HAP-1 (cell line): ENCODE measurements around the gene EML6.
A peak's percentile ranks its signal among the peaks of the same experiment; 100 is the strongest.

Experiments
- DNase-seq, 2 experiments: peaks; one replicate each; pipeline ENCODE4 v3.0.0-alpha.2; 2016 to 2020; ENCODE audit warnings: low spot score in 2 of 2
- H3K27me3 ChIP-seq: fragments of 250-450 bp; sonication (Bioruptor Pico); 2 replicates; pipeline ENCODE4 v1.5.1; 2020; ENCODE audit warnings: low read depth, mild to moderate bottlenecking, moderate library complexity
- H3K36me3 ChIP-seq: fragments of 250-450 bp; sonication (Bioruptor Pico); replicated peaks from 2 replicates; pipeline ENCODE4 v1.5.1; 2020; ENCODE audit warnings: mild to moderate bottlenecking
- H3K4me1 ChIP-seq: fragments of 250-450 bp; sonication (Bioruptor Pico); 2 replicates; pipeline ENCODE4 v1.5.1; 2020; ENCODE audit warnings: mild to moderate bottlenecking
- H3K4me3 ChIP-seq: fragments of 250-450 bp; sonication (Bioruptor Pico); 2 replicates; pipeline ENCODE4 v1.5.1; 2020; ENCODE audit warnings: mild to moderate bottlenecking, moderate library complexity
- H3K9me3 ChIP-seq: fragments of 250-450 bp; sonication (Bioruptor Pico); 2 replicates; pipeline ENCODE4 v1.5.1; 2020; ENCODE audit warnings: mild to moderate bottlenecking, moderate library complexity
- in situ Hi-C: fragments of 300-500 bp; cut with MboI; formaldehyde crosslinking; loops from 3 replicates; pipeline ENCODE4 v1.14.3; 2020; ENCODE audit warnings: low sequenced_read_pairs, inconsistent platforms, mixed read lengths

Gene EML6

GRCh38 chr2:54773233-54773632, 49.8 kb downstream of the EML6 start:
- no peak for DNase-seq
- in situ Hi-C loops: no loop called here
- no peaks in the 10 kb centered on the region for H3K36me3 ChIP-seq

GRCh38 chr2:54773838-54774237, 50.4 kb downstream of the EML6 start:
- Histone ChIP-seq H3K27me3 (no peaks in the 10 kb centered on the region), H3K4me1 (no peaks in the 10 kb centered on the region), H3K4me3 (no peak overlapping the region), H3K36me3 (no peaks in the 10 kb centered on the region), H3K9me3 (0 out of 2 replicates have a peak, but pooled peaks cover 2% of the 10 kb centered on the region)
- in situ Hi-C loops: no loop called here
- DNase-seq: peak in 1 of 2 experiments; percentile 32

More at GRCh38 chr2:54773233-54773632, 49.8 kb downstream of the EML6 start:
- Histone ChIP-seq H3K9me3 (0 out of 2 replicates have a peak, but pooled peaks cover 2% of the 10 kb centered on the region), H3K4me3 (no peak overlapping the region), H3K27me3 (no peaks in the 10 kb centered on the region), H3K4me1 (no peaks in the 10 kb centered on the region)

GRCh38 chr2:54775710-54776109, 52.2 kb downstream of the EML6 start:
- H3K27me3 ChIP-seq: no peaks in the 10 kb centered on the region
- DNase-seq: no peak
- no peak overlapping the region for H3K4me3 ChIP-seq
- H3K36me3 ChIP-seq: no peaks in the 10 kb centered on the region
- 0 out of 2 replicates have a peak, but pooled peaks cover 2% of the 10 kb centered on the region for H3K4me1 ChIP-seq
- in situ Hi-C loops: no loop called here
- 0 out of 2 replicates have a peak, but pooled peaks cover 2% of the 10 kb centered on the region for H3K9me3 ChIP-seq

- Histone ChIP-seq H3K4me1 (0 out of 2 replicates have a peak, but pooled peaks cover 3% of the 10 kb centered on the region), H3K4me3 (no peak overlapping the region), H3K9me3 (0 out of 2 replicates have a peak, but pooled peaks cover 2% of the 10 kb centered on the region), H3K36me3 (no peaks in the 10 kb centered on the region), H3K27me3 (no peaks in the 10 kb centered on the region)
- in situ Hi-C loops: no loop called here
- DNase-seq: no peak
Observed at GRCh38 chr2:54776494-54776893, 53.0 kb downstream of the EML6 start.

- no peak for DNase-seq
- no peaks in the 10 kb centered on the region for H3K27me3 ChIP-seq
- H3K9me3 ChIP-seq: no peaks in the 10 kb centered on the region
- 0 out of 2 replicates have a peak, but pooled peaks cover 3% of the 10 kb centered on the region for H3K4me1 ChIP-seq
- in situ Hi-C loops: no loop called here
- H3K4me3 ChIP-seq: no peak overlapping the region
- H3K36me3 ChIP-seq: no peaks in the 10 kb centered on the region
Observed at GRCh38 chr2:54783349-54783748, 59.9 kb downstream of the EML6 start.

- no peak for DNase-seq
- Histone ChIP-seq H3K4me3 (no peak overlapping the region), H3K36me3 (no peaks in the 10 kb centered on the region), H3K9me3 (no peaks in the 10 kb centered on the region), H3K27me3 (no peaks in the 10 kb centered on the region), H3K4me1 (no peaks in the 10 kb centered on the region)
- in situ Hi-C loops: no loop called here
Observed at GRCh38 chr2:54787270-54787669, 63.8 kb downstream of the EML6 start.

- Histone ChIP-seq H3K4me3 (no peak overlapping the region), H3K36me3 (no peaks in the 10 kb centered on the region), H3K4me1 (no peaks in the 10 kb centered on the region), H3K9me3 (no peaks in the 10 kb centered on the region), H3K27me3 (no peaks in the 10 kb centered on the region)
- no peak for DNase-seq
- in situ Hi-C loops: no loop called here
Observed at GRCh38 chr2:54787755-54788366, 64.4 kb downstream of the EML6 start.

GRCh38 chr2:54789878-54790277, 66.4 kb downstream of the EML6 start:
- H3K36me3 ChIP-seq: no peaks in the 10 kb centered on the region
- DNase-seq: no peak
- in situ Hi-C loops: no loop called here
- H3K9me3 ChIP-seq: no peaks in the 10 kb centered on the region
- no peak overlapping the region for H3K4me3 ChIP-seq
- H3K27me3 ChIP-seq: no peaks in the 10 kb centered on the region
- no peaks in the 10 kb centered on the region for H3K4me1 ChIP-seq

GRCh38 chr2:54791831-54792230, 68.4 kb downstream of the EML6 start:
- no peaks in the 10 kb centered on the region for H3K4me1 ChIP-seq
- in situ Hi-C loops: no loop called here
- H3K27me3 ChIP-seq: no peaks in the 10 kb centered on the region
- H3K9me3 ChIP-seq: no peaks in the 10 kb centered on the region
- no peak for DNase-seq
- H3K36me3 ChIP-seq: no peaks in the 10 kb centered on the region
- H3K4me3 ChIP-seq: no peak overlapping the region

GRCh38 chr2:54797307-54797706, 73.8 kb downstream of the EML6 start:
- Histone ChIP-seq H3K4me1 (peaks cover 4% of the 10 kb centered on the region), H3K36me3 (no peaks in the 10 kb centered on the region), H3K27me3 (no peaks in the 10 kb centered on the region), H3K9me3 (no peaks in the 10 kb centered on the region), H3K4me3 (no peak overlapping the region)
- in situ Hi-C loops: no loop called here
- DNase-seq: no peak

GRCh38 chr2:54801352-54801751, 77.9 kb downstream of the EML6 start:
- Histone ChIP-seq H3K4me3 (no peak overlapping the region), H3K36me3 (no peaks in the 10 kb centered on the region)

GRCh38 chr2:54803783-54804751, 80.6 kb downstream of the EML6 start:
- H3K4me3 ChIP-seq: no peak overlapping the region
- H3K36me3 ChIP-seq: no peaks in the 10 kb centered on the region
- no peaks in the 10 kb centered on the region for H3K9me3 ChIP-seq
- in situ Hi-C loops: no loop called here
- DNase-seq: no peak
- no peaks in the 10 kb centered on the region for H3K27me3 ChIP-seq
- H3K4me1 ChIP-seq: peaks cover 14% of the 10 kb centered on the region

More at GRCh38 chr2:54801352-54801751, 77.9 kb downstream of the EML6 start:
- DNase-seq: peak; percentile 27 to 50
- in situ Hi-C loops: no loop called here
- Histone ChIP-seq H3K27me3 (no peaks in the 10 kb centered on the region), H3K9me3 (no peaks in the 10 kb centered on the region), H3K4me1 (peaks cover 8% of the 10 kb centered on the region)

GRCh38 chr2:54805255-54805654, 81.8 kb downstream of the EML6 start:
- in situ Hi-C loops: no loop called here
- H3K9me3 ChIP-seq: no peaks in the 10 kb centered on the region

GRCh38 chr2:54806975-54807374, 83.5 kb downstream of the EML6 start:
- Histone ChIP-seq H3K4me1 (peaks cover 19% of the 10 kb centered on the region), H3K36me3 (no peaks in the 10 kb centered on the region), H3K4me3 (no peak overlapping the region), H3K27me3 (no peaks in the 10 kb centered on the region), H3K9me3 (no peaks in the 10 kb centered on the region)
- DNase-seq: no peak
- in situ Hi-C loops: no loop called here

More at GRCh38 chr2:54805255-54805654, 81.8 kb downstream of the EML6 start:
- no peaks in the 10 kb centered on the region for H3K27me3 ChIP-seq
- no peak for DNase-seq
- peaks cover 23% of the 10 kb centered on the region for H3K4me1 ChIP-seq
- H3K36me3 ChIP-seq: no peaks in the 10 kb centered on the region
- H3K4me3 ChIP-seq: no peak overlapping the region
